IMR-90 (cell line): Measurements from ENCODE around the gene KRT34. TPM values are rescaled to one million over a fixed set of nuclear protein-coding genes. Genes with fewer than 3 reads are reported as not detected.

Experiments
- ATAC-seq: fragments of 200-7000 bp; cut with Tn5 transposase; 2 replicates; pipeline ENCODE4 v1.9.1; 2020; ENCODE audit warnings: low read depth, mild to moderate bottlenecking, moderate library complexity
- BruUV-seq: library from RNA; stranded (reverse); fragments of 400-500 nt; replicated peaks from 2 replicates; lab custom pipeline; 2021; lab: Mats Ljungman, UMichigan
- CTCF ChIA-PET: fragments of 300-600 bp; formaldehyde crosslinking; extraction: SDS; loops from one replicate; lab custom pipeline; 2021; ENCODE audit warnings: antibody characterized with exemption; lab: Yijun Ruan, JAX
- POLR2A ChIA-PET: fragments of 300-600 bp; sonication (Branson Sonifier 250); formaldehyde crosslinking; loops from one replicate; lab custom pipeline; 2022; ENCODE audit warnings: antibody characterized with exemption; ENCODE audit not compliant: unreplicated experiment; lab: Charles Lee
- DNase-seq: peaks from one replicate; pipeline ENCODE4 v3.0.0; 2013
- H2AFZ ChIP-seq: replicated peaks from 2 replicates; pipeline ENCODE3; 2013; ENCODE audit warnings: low read length, mild to moderate bottlenecking; ENCODE audit not compliant: poor library complexity
- H2AK5ac ChIP-seq: 2 replicates; pipeline ENCODE4 v1.6.1; 2013; ENCODE audit warnings: low read depth, low read length, inconsistent platforms
- H2AK9ac ChIP-seq: replicated peaks from 2 replicates; pipeline ENCODE3; 2013; ENCODE audit warnings: mild to moderate bottlenecking, low read depth, low read length, moderate library complexity; ENCODE audit not compliant: poor library complexity
- H2BK120ac ChIP-seq: 2 replicates; pipeline ENCODE4 v1.6.1; 2013; ENCODE audit warnings: low read depth, low read length, inconsistent platforms
- H2BK15ac ChIP-seq: 3 replicates; pipeline ENCODE4 v1.6.1; 2013; ENCODE audit warnings: low read depth, low read length, inconsistent platforms
- H2BK20ac ChIP-seq: 2 replicates; pipeline ENCODE4 v1.6.1; 2013; ENCODE audit warnings: low read depth, mild to moderate bottlenecking, inconsistent platforms, low read length, moderate library complexity
- H2BK5ac ChIP-seq: 2 replicates; pipeline ENCODE4 v1.6.1; 2013; ENCODE audit warnings: mild to moderate bottlenecking, low read depth, low read length, inconsistent platforms; ENCODE audit not compliant: poor library complexity, severe bottlenecking
- H3K14ac ChIP-seq: replicated peaks from 2 replicates; pipeline ENCODE4 v1.6.1; 2013; ENCODE audit warnings: low read depth, low read length, inconsistent platforms
- H3K18ac ChIP-seq: 2 replicates; pipeline ENCODE4 v1.6.1; 2013; ENCODE audit warnings: low read depth, low read length, control low read depth
- H3K23ac ChIP-seq: 2 replicates; pipeline ENCODE4 v1.6.1; 2013; ENCODE audit warnings: low read depth, low read length, inconsistent platforms
- H3K27ac ChIP-seq: 2 replicates; pipeline ENCODE4 v1.5.1; 2013; ENCODE audit warnings: mild to moderate bottlenecking, control low read depth, low read length; ENCODE audit not compliant: insufficient read depth
- H3K27me3 ChIP-seq: 2 replicates; pipeline ENCODE4 v1.6.1; 2013; ENCODE audit warnings: low read length; ENCODE audit not compliant: control insufficient read depth, insufficient read depth
- H3K36me3 ChIP-seq: 2 replicates; pipeline ENCODE4 v1.6.1; 2013; ENCODE audit warnings: low read length, mixed read lengths; ENCODE audit not compliant: control insufficient read depth, insufficient read depth
- H3K4ac ChIP-seq: 2 replicates; pipeline ENCODE4 v1.6.1; 2013; ENCODE audit warnings: low read depth, low read length, inconsistent platforms
- H3K4me1 ChIP-seq: 2 replicates; pipeline ENCODE4 v1.6.1; 2013; ENCODE audit warnings: low read length, mixed read lengths; ENCODE audit not compliant: control insufficient read depth, insufficient read depth
- H3K4me2 ChIP-seq: 2 replicates; pipeline ENCODE4 v1.6.1; 2013; ENCODE audit warnings: low read depth, mild to moderate bottlenecking, control low read depth, low read length, moderate library complexity
- H3K4me3 ChIP-seq: 2 replicates; pipeline ENCODE4 v1.5.1; 2013; ENCODE audit warnings: low read depth, mild to moderate bottlenecking, control low read depth, low read length, moderate library complexity; ENCODE audit not compliant: insufficient read depth
- H3K56ac ChIP-seq: 2 replicates; pipeline ENCODE4 v1.6.1; 2013; ENCODE audit warnings: low read length, inconsistent platforms; ENCODE audit not compliant: insufficient read depth; ENCODE audit errors: extremely low read depth
- H3K79me1 ChIP-seq, 2 experiments: 2 replicates each; pipeline ENCODE4 v1.6.1; 2013; ENCODE audit warnings: low read length in 2 of 2, inconsistent platforms in 1 of 2, low read depth in 1 of 2
- H3K9ac ChIP-seq: 2 replicates; pipeline ENCODE4 v1.6.1; 2013; ENCODE audit warnings: low read depth, low read length, control low read depth
- H3K9me1 ChIP-seq: 2 replicates; pipeline ENCODE4 v1.6.1; 2013; ENCODE audit warnings: low read length, inconsistent platforms; ENCODE audit not compliant: insufficient read depth
- H3K9me3 ChIP-seq: 2 replicates; pipeline ENCODE4 v1.6.1; 2013; ENCODE audit warnings: low read length; ENCODE audit not compliant: control insufficient read depth, insufficient read depth
- H4K20me1 ChIP-seq: 2 replicates; pipeline ENCODE4 v1.6.1; 2013; ENCODE audit warnings: low read length, inconsistent platforms; ENCODE audit not compliant: insufficient read depth
- H4K5ac ChIP-seq: 2 replicates; pipeline ENCODE4 v1.6.1; 2013; ENCODE audit warnings: mild to moderate bottlenecking, low read depth, low read length, control low read depth
- H4K8ac ChIP-seq, 2 experiments: 2 replicates each; pipeline ENCODE4 v1.6.1; 2013; ENCODE audit warnings: low read depth in 2 of 2, low read length in 2 of 2, control low read depth in 1 of 2, inconsistent platforms in 1 of 2
- H4K91ac ChIP-seq: 2 replicates; pipeline ENCODE4 v1.6.1; 2013; ENCODE audit warnings: low read depth, low read length, inconsistent platforms; ENCODE audit not compliant: insufficient read depth
- BHLHE40 ChIP-seq: fragments of 150-350 bp; IDR thresholded peaks from 2 replicates; pipeline ENCODE4 v1.6.1; 2016; ENCODE audit warnings: mild to moderate bottlenecking, low read depth, low read length
- CTCF ChIP-seq: conservative IDR thresholded peaks from 2 replicates; pipeline ENCODE4 v1.5.1; 2012; ENCODE audit warnings: mild to moderate bottlenecking, low read depth, low read length, improper control_type of control experiment
- ELK1 ChIP-seq: fragments of 150-350 bp; IDR thresholded peaks from 2 replicates; pipeline ENCODE4 v1.6.1; 2016; ENCODE audit warnings: low read depth, mild to moderate bottlenecking, low read length, moderate library complexity, borderline replicate concordance
- MAZ ChIP-seq: IDR thresholded peaks from 2 replicates; pipeline ENCODE4 v1.6.1; 2012; ENCODE audit warnings: low read depth, mild to moderate bottlenecking, low read length, improper control_type of control experiment, moderate library complexity, borderline replicate concordance
- MXI1 ChIP-seq: IDR thresholded peaks from 2 replicates; pipeline ENCODE4 v1.6.1; 2012; ENCODE audit warnings: low read depth, mild to moderate bottlenecking, low read length, moderate library complexity, borderline replicate concordance
- NFE2L2 ChIP-seq: fragments of 150-350 bp; IDR thresholded peaks from 2 replicates; pipeline ENCODE4 v1.6.1; 2016; ENCODE audit warnings: low read depth, mild to moderate bottlenecking, low read length
- RAD21 ChIP-seq: IDR thresholded peaks from 2 replicates; pipeline ENCODE4 v1.6.1; 2012; ENCODE audit warnings: low read length, improper control_type of control experiment
- RCOR1 ChIP-seq: IDR thresholded peaks from 2 replicates; pipeline ENCODE4 v1.6.1; 2012; ENCODE audit warnings: mild to moderate bottlenecking, low read length, improper control_type of control experiment; ENCODE audit not compliant: insufficient replicate concordance
- RFX5 ChIP-seq: IDR thresholded peaks from 2 replicates; pipeline ENCODE4 v1.8.0; 2012; ENCODE audit warnings: low read depth, mild to moderate bottlenecking, low read length, moderate library complexity
- SMC3 ChIP-seq: fragments of 150-350 bp; IDR thresholded peaks from 2 replicates; pipeline ENCODE4 v1.6.1; 2016; ENCODE audit warnings: low read depth, mild to moderate bottlenecking, antibody characterized with exemption, low read length, moderate library complexity
- USF2 ChIP-seq: fragments of 150-350 bp; IDR thresholded peaks from 2 replicates; pipeline ENCODE4 v1.6.1; 2017; ENCODE audit warnings: mild to moderate bottlenecking, antibody characterized with exemption, low read length, low read depth
- WGBS, 2 experiments: methylation state at CpG; one replicate each; pipeline versions ENCODE4 v1.1.5 to v1.1.7; 2013; ENCODE audit warnings: missing lambda C conversion rate in 2 of 2; ENCODE audit not compliant: insufficient read length in 1 of 2; ENCODE audit errors: extremely low coverage in 2 of 2; 5-methylcytosine and 5-hydroxymethylcytosine counted together
- dilution Hi-C: fragments of 300-500 bp; cut with HindIII; formaldehyde crosslinking; loops from one replicate; pipeline ENCODE4 v1.14.3; 2018; ENCODE audit warnings: low sequenced_read_pairs; ENCODE audit not compliant: unreplicated experiment
- in situ Hi-C: fragments of 300-500 bp; cut with MboI; formaldehyde crosslinking; loops from 3 replicates; pipeline ENCODE4 v1.14.3; 2019; ENCODE audit warnings: low sequenced_read_pairs, inconsistent platforms, mixed read lengths
- intact Hi-C: fragments of 100-400 bp; cut with micrococcal nuclease; formaldehyde crosslinking; loops from 2 replicates; pipeline ENCODE4 v1.10.0; 2022
- polyA plus RNA-seq, 3 experiments: library from polyadenylated mRNA; depleted of rRNA; stranded (reverse); fragments of >200 nt; gene quantifications; 2 replicates each; pipeline ENCODE4 v1.2.3, GENCODE V29; 2012; ENCODE audit warnings: low replicate concordance in 1 of 3
- total RNA-seq: library from RNA; depleted of rRNA; stranded (reverse); fragments of >200 nt; gene quantifications from 2 replicates; pipeline ENCODE4 v1.2.3, GENCODE V29; 2012

KRT34 gene
- total and polyA plus RNA-seq, 2 of the 4 experiments (the other 2 are of a cell fraction): 3.4 to 3.6 TPM

- Histone ChIP-seq H4K20me1 (no peaks in the 10 kb centered on the region), H2BK20ac (no peak overlapping the region), H3K9me1 (peaks cover 3% of the 10 kb centered on the region; the same call in 1 of the 2 replicates), H3K79me1 (no peaks in the 10 kb centered on the region), H3K4ac (no peak overlapping the region), H3K18ac (no peak overlapping the region), H4K8ac (no peak overlapping the region), H2BK120ac (no peak overlapping the region), H3K27me3 (no peaks in the 10 kb centered on the region), H2AK9ac (no peak overlapping the region), H3K9ac (no peak overlapping the region), H3K36me3 (no peaks in the 10 kb centered on the region), H3K56ac (no peak overlapping the region), H2BK5ac (no peak overlapping the region), H3K27ac (no peak overlapping the region), H2AFZ (no peak overlapping the region), H3K4me1 (peaks cover 6% of the 10 kb centered on the region), H3K23ac (no peak overlapping the region), H3K4me3 (no peak overlapping the region), H2BK15ac (no peak overlapping the region), H3K14ac (no peak overlapping the region), H3K9me3 (peaks cover 7% of the 10 kb centered on the region), H4K91ac (no peak overlapping the region), H4K5ac (no peak overlapping the region), H3K4me2 (no peak overlapping the region), H2AK5ac (no peak overlapping the region)
- BruUV-seq: no TSS peak
- dilution Hi-C loops: no loop called here
- CTCF ChIA-PET: interaction anchor here (0.6 kb wide), 2 partner anchors 481 to 880 kb away, joined by 3 to 5 read pairs; no protein-coding TSS in a partner anchor
- intact Hi-C loops: no loop called here
- DNase-seq: no peak
- ATAC-seq: no peak
- in situ Hi-C loops: no loop called here
- 33% methylated on average over 2 of the region's 3 CpGs; no CpG with 5 or more reads in 1 of the 2 experiments for WGBS, 2 experiments
- TF ChIP-seq RFX5: no peak
- TF ChIP-seq SMC3: no peak
- no peak for TF ChIP-seq RCOR1
- TF ChIP-seq BHLHE40: no peak
- TF ChIP-seq ELK1: no peak
- no peak for TF ChIP-seq RAD21
- no peak for TF ChIP-seq USF2
- TF ChIP-seq MXI1: no peak
- no peak for TF ChIP-seq MAZ
- TF ChIP-seq NFE2L2: no peak
- no peak for TF ChIP-seq CTCF
- POLR2A ChIA-PET: no interaction called here
These were observed 39.1 kb downstream of the KRT34 start for GRCh38 chr17:41343029-41343428.
